SK-N-MC (cell line): ENCODE measurements around the gene SLC51B.

ENCODE experiments used
- DNase-seq: peaks from one replicate; pipeline ENCODE4 v3.0.0-alpha.2; 2011; ENCODE audit warnings: low read depth, low spot score
- H3K27ac ChIP-seq: fragments of 200-600 bp; sonication (generic); 2 replicates; pipeline ENCODE4 v1.5.1; 2016; ENCODE audit warnings: mixed run types
- H3K36me3 ChIP-seq: fragments of 200-600 bp; sonication (generic); 2 replicates; pipeline ENCODE4 v1.6.1; 2017; ENCODE audit warnings: antibody characterized with exemption, low read length, mixed read lengths; ENCODE audit not compliant: insufficient read depth
- H3K4me3 ChIP-seq: fragments of 200-600 bp; sonication (generic); 2 replicates; pipeline ENCODE4 v1.5.1; 2016
- H3K9ac ChIP-seq: fragments of 200-600 bp; sonication (generic); 2 replicates; pipeline ENCODE4 v1.8.0; 2017; ENCODE audit warnings: mixed run types, mixed read lengths; ENCODE audit not compliant: insufficient read length
- H3K9me3 ChIP-seq: fragments of 200-600 bp; sonication (generic); 2 replicates; pipeline ENCODE4 v1.6.1; 2017; ENCODE audit warnings: low read depth, mild to moderate bottlenecking, antibody characterized with exemption, low read length, moderate library complexity, mixed read lengths
- EZH2 ChIP-seq: fragments of 200-600 bp; sonication (generic); IDR thresholded peaks from one replicate; pipeline ENCODE4 v1.6.1; 2017; ENCODE audit warnings: antibody characterized with exemption
- FOXP2 ChIP-seq: optimal IDR thresholded peaks from 2 replicates; pipeline ENCODE3; 2011; ENCODE audit warnings: mild to moderate bottlenecking, moderate library complexity; ENCODE audit not compliant: insufficient read depth; ENCODE audit errors: extremely low read length, control extremely low read depth
- POLR2AphosphoS5 ChIP-seq: IDR thresholded peaks from 2 replicates; pipeline ENCODE4 v1.6.1; 2012; ENCODE audit warnings: mild to moderate bottlenecking, low read depth, low read length, borderline replicate concordance

SLC51B gene

GRCh38 chr15:65050270-65050669 is 5.1 kb downstream of the SLC51B start:
- no peak for TF ChIP-seq FOXP2
- no peak for TF ChIP-seq POLR2AphosphoS5
- TF ChIP-seq EZH2: no peak
- Histone ChIP-seq H3K9ac (no peak overlapping the region), H3K36me3 (no peaks in the 10 kb centered on the region), H3K27ac (no peak overlapping the region), H3K9me3 (no peaks in the 10 kb centered on the region), H3K4me3 (no peak overlapping the region)
- DNase-seq: no peak

GRCh38 chr15:65051266-65051665 is 6.1 kb downstream of the SLC51B start:
- Histone ChIP-seq H3K27ac (no peak overlapping the region), H3K4me3 (no peak overlapping the region), H3K9ac (no peak overlapping the region), H3K9me3 (no peaks in the 10 kb centered on the region), H3K36me3 (no peaks in the 10 kb centered on the region)
- TF ChIP-seq FOXP2: no peak
- TF ChIP-seq EZH2: no peak
- no peak for TF ChIP-seq POLR2AphosphoS5
- no peak for DNase-seq

GRCh38 chr15:65052956-65053355 is 7.8 kb downstream of the SLC51B start:
- H3K36me3 ChIP-seq: no peaks in the 10 kb centered on the region
- no peak overlapping the region for H3K4me3 ChIP-seq
- no peak for DNase-seq
- H3K27ac ChIP-seq: no peak overlapping the region
- no peak overlapping the region for H3K9ac ChIP-seq
- H3K9me3 ChIP-seq: no peaks in the 10 kb centered on the region
- TF ChIP-seq FOXP2: no peak
- no peak for TF ChIP-seq POLR2AphosphoS5
- TF ChIP-seq EZH2: no peak

GRCh38 chr15:65054333-65055200 is 9.4 kb downstream of the SLC51B start:
- Histone ChIP-seq H3K9me3 (no peaks in the 10 kb centered on the region), H3K36me3 (no peaks in the 10 kb centered on the region), H3K4me3 (no peak overlapping the region), H3K27ac (no peak overlapping the region), H3K9ac (no peak overlapping the region)
- TF ChIP-seq POLR2AphosphoS5 (no peak), EZH2 (no peak), FOXP2 (no peak)
- DNase-seq: no peak

GRCh38 chr15:65055201-65055870 is 10.1 kb downstream of the SLC51B start:
- no peak for DNase-seq
- no peak overlapping the region for H3K4me3 ChIP-seq
- no peaks in the 10 kb centered on the region for H3K36me3 ChIP-seq
- no peak overlapping the region for H3K27ac ChIP-seq
- H3K9ac ChIP-seq: no peak overlapping the region
- TF ChIP-seq FOXP2 (no peak), EZH2 (no peak), POLR2AphosphoS5 (no peak)
- H3K9me3 ChIP-seq: no peaks in the 10 kb centered on the region

- H3K27ac ChIP-seq: no peak overlapping the region
- TF ChIP-seq FOXP2 (no peak), POLR2AphosphoS5 (no peak), EZH2 (no peak)
- H3K9ac ChIP-seq: no peak overlapping the region
- DNase-seq: no peak
- H3K9me3 ChIP-seq: no peaks in the 10 kb centered on the region
- no peaks in the 10 kb centered on the region for H3K36me3 ChIP-seq
- no peak overlapping the region for H3K4me3 ChIP-seq
Measured at GRCh38 chr15:65056106-65056505, 10.9 kb downstream of the SLC51B start.

- DNase-seq: no peak
- H3K9me3 ChIP-seq: no peaks in the 10 kb centered on the region
- H3K36me3 ChIP-seq: no peaks in the 10 kb centered on the region
- H3K9ac ChIP-seq: no peak overlapping the region
- no peak overlapping the region for H3K27ac ChIP-seq
- TF ChIP-seq FOXP2 (no peak), EZH2 (no peak), POLR2AphosphoS5 (no peak)
- no peak overlapping the region for H3K4me3 ChIP-seq
Measured at GRCh38 chr15:65056868-65057548, 11.8 kb downstream of the SLC51B start.

GRCh38 chr15:65057549-65057940 is 12.4 kb downstream of the SLC51B start:
- Histone ChIP-seq H3K9me3 (no peaks in the 10 kb centered on the region), H3K27ac (no peak overlapping the region), H3K36me3 (no peaks in the 10 kb centered on the region), H3K4me3 (no peak overlapping the region), H3K9ac (no peak overlapping the region)
- DNase-seq: no peak
- TF ChIP-seq FOXP2 (no peak), POLR2AphosphoS5 (no peak), EZH2 (no peak)
